GM13976 (cell line): Measurements from ENCODE around the gene MINK1.

Experiments
- DNase-seq: peaks from one replicate; pipeline ENCODE4 v3.0.0; 2012; ENCODE audit warnings: low spot score
- CTCF ChIP-seq: IDR thresholded peaks from 2 replicates; pipeline ENCODE4 v1.5.1; 2012; ENCODE audit warnings: borderline replicate concordance, mild to moderate bottlenecking; ENCODE audit not compliant: insufficient read depth; ENCODE audit errors: extremely low read depth, missing control alignments, control extremely low read depth
- in situ Hi-C: fragments of 300-500 bp; cut with MboI; formaldehyde crosslinking; loops from one replicate; pipeline ENCODE4 v1.12.0; 2022; ENCODE audit warnings: low sequenced_read_pairs, mixed read lengths, inconsistent platforms; ENCODE audit not compliant: unreplicated experiment

The MINK1 gene

DNA sequence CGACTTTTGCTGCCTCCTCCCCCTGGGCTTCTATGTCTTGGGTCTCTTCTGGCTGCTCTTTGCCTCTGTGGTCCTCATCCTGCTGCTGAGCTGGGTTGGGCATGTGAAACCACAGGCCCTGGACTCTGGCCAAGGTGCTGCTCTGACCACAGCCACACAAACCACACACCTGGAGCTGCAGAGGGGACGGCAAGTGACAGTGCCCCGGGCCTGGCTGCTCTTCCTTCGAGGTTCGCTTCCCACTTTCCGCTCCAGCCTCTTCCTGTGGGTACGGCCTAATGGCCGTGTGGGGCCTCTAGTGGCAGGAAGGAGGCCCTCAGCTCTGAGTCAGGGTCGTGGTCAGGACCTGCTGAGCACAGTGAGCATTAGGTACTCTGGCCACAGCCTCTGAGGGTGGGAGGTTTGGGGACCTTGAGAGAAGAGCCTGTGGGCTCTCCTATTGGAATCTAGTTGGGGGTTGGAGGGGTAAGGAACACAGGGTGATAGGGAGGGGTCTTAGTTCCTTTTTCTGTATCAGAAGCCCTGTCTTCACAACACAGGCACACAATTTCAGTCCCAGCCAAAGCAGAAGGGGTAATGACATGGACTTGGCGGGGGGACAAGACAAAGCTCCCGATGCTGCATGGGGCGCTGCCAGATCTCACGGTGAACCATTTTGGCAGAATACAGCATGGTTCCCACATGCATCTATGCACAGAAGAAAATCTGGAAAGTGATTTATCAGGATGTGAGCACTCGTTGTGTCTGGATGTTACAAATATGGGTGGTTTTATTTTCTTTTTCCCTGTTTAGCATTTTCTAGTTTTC, 101.2 kb downstream of the MINK1 start:
- in situ Hi-C loops: no loop called here
- peak; percentile 58 for DNase-seq
- TF ChIP-seq CTCF: peak; percentile 29

DNA sequence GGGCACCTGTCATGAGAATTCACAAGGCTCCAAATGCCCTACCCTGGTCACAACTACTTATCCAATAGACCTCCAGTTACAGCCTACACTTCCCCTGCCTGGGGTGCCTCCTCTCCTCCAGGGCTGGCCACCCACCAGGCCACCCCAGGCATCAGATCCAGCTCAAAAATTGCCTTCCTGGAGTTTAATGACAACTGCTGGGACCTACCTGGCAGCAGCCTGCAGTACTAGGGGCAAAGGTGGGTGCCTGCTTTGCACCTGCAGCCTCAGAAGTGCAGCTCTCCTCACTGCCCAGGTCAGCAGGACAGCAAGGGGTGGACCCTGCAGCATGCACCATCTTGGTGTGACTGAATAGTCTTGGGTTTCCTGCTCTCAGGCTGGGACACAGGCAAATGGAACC, 102.5 kb downstream of the MINK1 start:
- no peak for DNase-seq
- no peak for TF ChIP-seq CTCF
- in situ Hi-C loops: no loop called here

DNA sequence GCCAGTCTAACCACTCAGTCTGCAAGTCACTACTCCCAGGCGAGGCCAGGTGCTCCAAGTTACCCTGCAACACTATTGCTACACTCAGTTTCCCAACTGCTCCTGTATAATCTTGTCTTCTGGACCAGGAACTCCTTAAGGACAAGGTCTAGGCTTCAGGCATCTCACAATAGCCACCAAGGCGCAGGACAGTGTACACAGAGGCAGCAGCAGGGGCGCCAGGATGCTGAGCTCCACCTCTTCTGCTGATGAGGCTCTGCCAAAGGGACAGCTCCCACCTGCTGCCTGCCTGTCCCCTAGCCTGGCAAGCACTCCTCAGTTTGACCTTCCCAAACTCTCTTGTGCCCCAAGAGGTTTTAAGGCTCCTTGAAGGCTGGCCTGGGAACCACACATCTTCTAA, 103.3 kb downstream of the MINK1 start:
- DNase-seq: no peak
- TF ChIP-seq CTCF: no peak
- in situ Hi-C loops: no loop called here

DNA sequence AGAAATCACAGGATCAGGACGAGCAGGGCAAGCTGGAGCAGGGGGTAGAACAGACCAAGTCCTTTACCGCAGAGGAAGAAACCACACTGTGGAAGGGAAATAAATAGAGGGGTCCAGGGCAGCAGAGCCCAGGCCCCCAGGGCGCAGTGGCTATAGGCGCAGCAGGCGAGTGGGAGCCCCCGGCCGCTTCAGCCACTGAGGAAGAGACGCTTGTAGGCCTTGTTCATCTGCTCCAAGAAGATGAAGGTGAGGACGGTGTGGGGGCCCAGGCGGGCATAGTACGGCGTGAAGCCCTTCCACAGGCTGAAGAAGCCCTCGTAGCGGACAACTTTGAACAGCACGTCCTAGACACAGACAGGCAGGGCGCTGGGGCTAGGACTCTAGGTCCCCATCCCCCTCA, 104.4 kb downstream of the MINK1 start:
- in situ Hi-C loops: no loop called here
- no peak for TF ChIP-seq CTCF

DNA sequence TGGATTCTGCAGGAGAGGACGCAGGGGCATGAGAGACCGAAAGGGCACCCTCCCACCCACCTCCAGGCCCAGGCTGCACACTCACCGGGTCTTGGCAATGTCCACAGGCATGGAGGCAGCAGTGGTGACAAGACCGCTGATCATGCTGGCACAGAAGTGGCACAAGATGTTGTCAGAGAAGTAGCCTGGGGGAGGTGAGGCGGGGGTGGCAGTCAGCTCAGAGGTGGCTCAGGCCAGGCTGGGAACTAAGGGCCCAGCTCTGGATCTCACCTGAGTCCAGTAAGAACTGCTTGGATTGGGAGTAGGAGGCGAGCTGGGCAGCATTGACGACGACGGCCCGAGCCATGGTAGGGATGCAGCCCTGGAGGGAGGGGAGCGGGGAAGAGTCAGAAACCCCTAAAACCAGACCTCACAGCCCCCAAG, 104.9 kb downstream of the MINK1 start:
- DNase-seq: no peak
- no peak for TF ChIP-seq CTCF
- in situ Hi-C loops: no loop called here

More for the DNA sequence above, 104.4 kb downstream of the MINK1 start:
- DNase-seq: no peak

DNA sequence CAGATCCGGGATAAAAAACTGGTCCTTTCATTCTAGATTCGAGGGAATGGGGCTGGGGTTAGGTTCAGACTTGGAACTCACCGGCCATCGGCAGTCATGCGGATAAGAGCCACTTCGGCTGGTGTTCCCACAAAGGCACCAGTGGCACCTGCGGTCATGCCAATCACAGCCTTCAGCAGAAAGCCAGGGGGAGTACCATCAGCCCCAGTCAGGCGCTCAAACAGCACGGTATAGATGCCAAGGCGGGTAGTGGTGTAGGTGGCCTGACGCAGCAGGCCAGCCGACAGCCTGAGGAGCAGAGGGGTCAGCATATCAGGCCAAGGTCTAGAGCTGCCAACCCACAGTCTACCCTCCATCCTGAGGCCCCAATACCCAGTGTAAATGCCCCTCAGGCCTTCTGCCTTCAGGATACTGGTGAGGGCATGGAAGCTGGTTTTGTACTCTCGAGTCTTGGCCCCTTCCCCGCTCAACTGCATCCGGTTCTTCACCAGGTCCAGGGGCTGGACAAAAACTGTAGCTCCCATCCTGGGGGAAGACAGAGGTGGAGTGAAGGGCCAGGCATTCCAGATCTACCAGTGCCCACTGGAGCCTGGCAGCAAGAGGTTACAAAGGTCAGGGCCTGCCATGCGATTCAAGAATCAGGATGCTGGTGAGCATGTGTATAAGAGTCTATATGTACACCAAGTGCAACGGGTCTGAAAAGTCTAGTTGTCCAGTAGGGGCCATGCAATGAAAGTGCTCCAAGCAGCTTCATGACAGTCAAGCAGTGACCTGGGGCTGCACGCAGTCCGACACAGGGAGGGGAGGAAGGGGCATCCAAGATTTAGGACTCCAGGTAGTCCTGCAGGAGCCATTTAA, 105.8 kb downstream of the MINK1 start:
- DNase-seq: no peak
- in situ Hi-C loops: no loop called here
- TF ChIP-seq CTCF: no peak
